Esophagus squamous epithelium (tissue), 4 donors: ENCODE results near the gene OR52N1.

Experiments used
- POLR2A ChIP-seq, 4 donors: fragments of 450-650 bp; IDR thresholded peaks; one replicate each; pipeline ENCODE4 v1.6.1; 2017; ENCODE audit warnings: antibody characterized with exemption in 4 of 4, mild to moderate bottlenecking in 4 of 4, moderate library complexity in 3 of 4
- TF ChIP-seq, protein P1 (sequence below), 6 experiments: fragments of 450-650 bp in 4 of 6; fragments of 200-600 bp in 2 of 6; sonication (generic) in 2 of 6; IDR thresholded peaks; one replicate each; pipeline ENCODE4 v1.5.1; 2016 to 2019; ENCODE audit warnings: antibody characterized with exemption in 6 of 6, mild to moderate bottlenecking in 4 of 6, moderate library complexity in 4 of 6

DNA sequence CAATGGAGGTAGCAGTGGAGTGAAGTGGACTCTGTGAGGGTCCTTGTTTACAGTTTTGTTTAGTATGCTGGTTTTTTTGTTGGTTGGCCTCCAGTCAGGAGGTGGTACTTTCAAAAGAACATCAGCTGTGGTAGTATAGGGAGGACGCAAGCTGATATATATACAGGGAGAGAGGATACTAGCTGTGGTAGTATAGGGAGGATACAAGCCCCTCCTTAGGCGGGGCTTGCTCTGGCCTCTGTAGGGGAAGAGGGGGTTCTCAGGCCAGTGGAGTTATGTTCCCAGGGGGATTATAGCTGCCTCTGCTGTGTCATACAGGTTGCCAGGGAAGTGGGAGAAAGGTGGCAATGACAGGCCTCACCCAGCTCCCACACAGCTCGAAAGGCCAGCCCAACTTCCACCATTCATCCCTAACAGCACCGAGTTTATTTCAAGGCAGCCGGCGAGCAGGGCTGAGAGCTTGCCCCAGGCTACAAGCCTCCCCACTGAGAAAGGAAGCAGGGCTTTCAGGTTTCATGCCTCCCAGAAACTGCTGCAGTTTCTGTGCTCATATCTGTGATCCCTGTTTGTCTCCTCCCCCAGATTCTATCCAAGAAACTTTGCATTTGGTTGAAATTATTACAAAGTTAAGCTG is 40.2 kb upstream of the OR52N1 start:
- TF ChIP-seq, protein P1, sequence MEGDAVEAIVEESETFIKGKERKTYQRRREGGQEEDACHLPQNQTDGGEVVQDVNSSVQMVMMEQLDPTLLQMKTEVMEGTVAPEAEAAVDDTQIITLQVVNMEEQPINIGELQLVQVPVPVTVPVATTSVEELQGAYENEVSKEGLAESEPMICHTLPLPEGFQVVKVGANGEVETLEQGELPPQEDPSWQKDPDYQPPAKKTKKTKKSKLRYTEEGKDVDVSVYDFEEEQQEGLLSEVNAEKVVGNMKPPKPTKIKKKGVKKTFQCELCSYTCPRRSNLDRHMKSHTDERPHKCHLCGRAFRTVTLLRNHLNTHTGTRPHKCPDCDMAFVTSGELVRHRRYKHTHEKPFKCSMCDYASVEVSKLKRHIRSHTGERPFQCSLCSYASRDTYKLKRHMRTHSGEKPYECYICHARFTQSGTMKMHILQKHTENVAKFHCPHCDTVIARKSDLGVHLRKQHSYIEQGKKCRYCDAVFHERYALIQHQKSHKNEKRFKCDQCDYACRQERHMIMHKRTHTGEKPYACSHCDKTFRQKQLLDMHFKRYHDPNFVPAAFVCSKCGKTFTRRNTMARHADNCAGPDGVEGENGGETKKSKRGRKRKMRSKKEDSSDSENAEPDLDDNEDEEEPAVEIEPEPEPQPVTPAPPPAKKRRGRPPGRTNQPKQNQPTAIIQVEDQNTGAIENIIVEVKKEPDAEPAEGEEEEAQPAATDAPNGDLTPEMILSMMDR (IDR thresholded peaks at IDR 0.05), result no peak
- TF ChIP-seq POLR2A (IDR thresholded peaks at IDR 0.05), result no peak
